ENCODE data around the gene SSUH2. TPM values are rescaled to one million over a fixed set of nuclear protein-coding genes. Genes with fewer than 3 reads are reported as not detected.
A peak's percentile ranks its signal among the peaks of the same experiment; 100 is the strongest.
"Not testable (repeated sequence)": the region's sequence is repeated elsewhere in the genome, so short reads cannot be mapped to it uniquely, and the experiment has no call there.

SSUH2 gene
- total and polyA plus RNA-seq, 2 of the 13 experiments (the other 11 are each of a cell fraction or from before 2014, with no cell fraction given): 38.1 to 136 TPM

- TF ChIP-seq, protein P1, sequence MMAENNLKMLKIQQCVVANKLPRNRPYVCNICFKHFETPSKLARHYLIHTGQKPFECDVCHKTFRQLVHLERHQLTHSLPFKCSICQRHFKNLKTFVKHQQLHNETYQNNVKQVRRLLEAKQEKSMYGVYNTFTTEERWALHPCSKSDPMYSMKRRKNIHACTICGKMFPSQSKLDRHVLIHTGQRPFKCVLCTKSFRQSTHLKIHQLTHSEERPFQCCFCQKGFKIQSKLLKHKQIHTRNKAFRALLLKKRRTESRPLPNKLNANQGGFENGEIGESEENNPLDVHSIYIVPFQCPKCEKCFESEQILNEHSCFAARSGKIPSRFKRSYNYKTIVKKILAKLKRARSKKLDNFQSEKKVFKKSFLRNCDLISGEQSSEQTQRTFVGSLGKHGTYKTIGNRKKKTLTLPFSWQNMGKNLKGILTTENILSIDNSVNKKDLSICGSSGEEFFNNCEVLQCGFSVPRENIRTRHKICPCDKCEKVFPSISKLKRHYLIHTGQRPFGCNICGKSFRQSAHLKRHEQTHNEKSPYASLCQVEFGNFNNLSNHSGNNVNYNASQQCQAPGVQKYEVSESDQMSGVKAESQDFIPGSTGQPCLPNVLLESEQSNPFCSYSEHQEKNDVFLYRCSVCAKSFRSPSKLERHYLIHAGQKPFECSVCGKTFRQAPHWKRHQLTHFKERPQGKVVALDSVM (CRISPR knock-in tag; IDR thresholded peaks at IDR 0.05): peak; percentile 78; the same call in 1 of the 2 replicates
- no peak for TF ChIP-seq PTBP1 (IDR thresholded peaks at IDR 0.05; ENCODE audit: low read depth, low read length, poor library complexity, severe bottlenecking)
- TF ChIP-seq FLYWCH1 (CRISPR knock-in tag; IDR thresholded peaks at IDR 0.05): no peak
- no peak for TF ChIP-seq ATAD3A (CRISPR knock-in tag; IDR thresholded peaks at IDR 0.05)
- TF ChIP-seq TGIF2 (CRISPR knock-in tag; IDR thresholded peaks at IDR 0.05): 0 out of 2 replicates have a peak, but pooled peaks have one; percentile 39
- TF ChIP-seq PCBP1 (IDR thresholded peaks at IDR 0.05; ENCODE audit: borderline replicate concordance, low read depth, low read length): no peak
- TF ChIP-seq TARDBP (CRISPR knock-in tag; IDR thresholded peaks at IDR 0.05): peak; percentile 21; the same call in 1 of the 2 replicates
- peak; percentile 77 for TF ChIP-seq MAX (IDR thresholded peaks at IDR 0.05)
These were observed 10.8 kb upstream of the SSUH2 start (continued) for GRCh38 chr3:8655387-8655835.

GRCh38 chr3:8654572-8655329, 10.2 kb upstream of the SSUH2 start:
- DNase-seq (ENCODE audit: low spot score); H3K36me3 ChIP-seq (replicated peaks in 1 of 2; ENCODE audit: control insufficient read depth in 1 of 2, insufficient read depth in 2 of 2, low read length in 2 of 2); BruUV-seq (replicated peaks); ATAC-seq; H3K9me3 ChIP-seq (ENCODE audit: low read length); H4K20me1 ChIP-seq (ENCODE audit: insufficient read depth, low read length); in situ Hi-C loops (cut with HindIII; ENCODE audit: extremely low pct_ligation_motif_present, low pct_unique_long_range_greater_than_20kb); H2AFZ ChIP-seq (ENCODE audit: low read length); FAIRE-seq; CTCF ChIA-PET (ENCODE audit: low intra/inter-chr PET ratio, low total read pairs); H3K4me3 ChIP-seq (replicated peaks in 1 of 3; ENCODE audit: insufficient read depth in 1 of 3, low read depth in 2 of 3, low read length in 3 of 3); H3K27me3 ChIP-seq (ENCODE audit: control insufficient read depth in 1 of 2, insufficient read depth in 2 of 2, low read length in 2 of 2); H3K4me2 ChIP-seq (ENCODE audit: low read depth, low read length): not testable (repeated sequence)
- intact Hi-C loops (cut with micrococcal nuclease; ENCODE audit: unreplicated experiment): loop anchor here (1.0 kb wide), 2 partner anchors 7 to 28 kb away; no protein-coding TSS in a partner anchor
- Histone ChIP-seq H3K9ac (ENCODE audit: insufficient read depth, low read depth, low read length) (peak overlapping the region; percentile 70), H3K27ac (ENCODE audit: extremely low read length, insufficient read depth, low read length) (peak overlapping the region; percentile 83), H3K4me1 (ENCODE audit: insufficient read depth, low read length) (peaks cover 100% of the 10 kb centered on the region), H3K79me2 (ENCODE audit: insufficient read depth, low read length) (peaks cover 19% of the 10 kb centered on the region)
- 94% methylated on average over 4 of the region's 6 CpGs for WGBS (ENCODE audit: low lambda C conversion rate)
- POLR2A ChIA-PET: interaction anchor here (0.9 kb wide), 1 partner anchor 8 kb away, joined by 9 read pairs; no protein-coding TSS in a partner anchor
- TF ChIP-seq, protein P2, sequence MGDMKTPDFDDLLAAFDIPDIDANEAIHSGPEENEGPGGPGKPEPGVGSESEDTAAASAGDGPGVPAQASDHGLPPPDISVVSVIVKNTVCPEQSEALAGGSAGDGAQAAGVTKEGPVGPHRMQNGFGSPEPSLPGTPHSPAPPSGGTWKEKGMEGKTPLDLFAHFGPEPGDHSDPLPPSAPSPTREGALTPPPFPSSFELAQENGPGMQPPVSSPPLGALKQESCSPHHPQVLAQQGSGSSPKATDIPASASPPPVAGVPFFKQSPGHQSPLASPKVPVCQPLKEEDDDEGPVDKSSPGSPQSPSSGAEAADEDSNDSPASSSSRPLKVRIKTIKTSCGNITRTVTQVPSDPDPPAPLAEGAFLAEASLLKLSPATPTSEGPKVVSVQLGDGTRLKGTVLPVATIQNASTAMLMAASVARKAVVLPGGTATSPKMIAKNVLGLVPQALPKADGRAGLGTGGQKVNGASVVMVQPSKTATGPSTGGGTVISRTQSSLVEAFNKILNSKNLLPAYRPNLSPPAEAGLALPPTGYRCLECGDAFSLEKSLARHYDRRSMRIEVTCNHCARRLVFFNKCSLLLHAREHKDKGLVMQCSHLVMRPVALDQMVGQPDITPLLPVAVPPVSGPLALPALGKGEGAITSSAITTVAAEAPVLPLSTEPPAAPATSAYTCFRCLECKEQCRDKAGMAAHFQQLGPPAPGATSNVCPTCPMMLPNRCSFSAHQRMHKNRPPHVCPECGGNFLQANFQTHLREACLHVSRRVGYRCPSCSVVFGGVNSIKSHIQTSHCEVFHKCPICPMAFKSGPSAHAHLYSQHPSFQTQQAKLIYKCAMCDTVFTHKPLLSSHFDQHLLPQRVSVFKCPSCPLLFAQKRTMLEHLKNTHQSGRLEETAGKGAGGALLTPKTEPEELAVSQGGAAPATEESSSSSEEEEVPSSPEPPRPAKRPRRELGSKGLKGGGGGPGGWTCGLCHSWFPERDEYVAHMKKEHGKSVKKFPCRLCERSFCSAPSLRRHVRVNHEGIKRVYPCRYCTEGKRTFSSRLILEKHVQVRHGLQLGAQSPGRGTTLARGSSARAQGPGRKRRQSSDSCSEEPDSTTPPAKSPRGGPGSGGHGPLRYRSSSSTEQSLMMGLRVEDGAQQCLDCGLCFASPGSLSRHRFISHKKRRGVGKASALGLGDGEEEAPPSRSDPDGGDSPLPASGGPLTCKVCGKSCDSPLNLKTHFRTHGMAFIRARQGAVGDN (CRISPR knock-in tag; IDR thresholded peaks at IDR 0.05): peak; percentile 53
- TF ChIP-seq, protein P1 (CRISPR knock-in tag; IDR thresholded peaks at IDR 0.05): peak; percentile 66

All from HepG2 (cell line).